Measurements from ENCODE around the gene HMCN2.

HMCN2 gene

DNA sequence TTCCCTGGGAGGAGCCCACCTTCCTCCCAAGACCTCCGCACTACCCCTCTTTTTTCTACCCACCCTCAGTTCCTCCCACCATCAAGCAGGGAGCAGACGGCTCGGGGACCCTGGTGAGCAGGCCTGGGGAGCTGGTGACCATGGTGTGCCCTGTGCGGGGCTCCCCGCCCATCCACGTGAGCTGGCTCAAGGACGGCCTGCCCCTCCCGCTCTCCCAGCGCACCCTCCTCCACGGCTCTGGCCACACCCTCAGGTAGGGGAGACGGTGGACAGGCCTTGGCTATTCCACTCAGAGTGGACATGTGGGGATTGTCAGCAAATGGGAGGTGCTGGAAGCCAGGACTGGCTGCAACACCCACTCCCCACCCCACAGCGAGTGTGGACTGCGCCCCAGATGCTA is 126.3 kb downstream of the HMCN2 start:
- no peak overlapping the region for H3K27ac ChIP-seq
- TF ChIP-seq ZFX (IDR thresholded peaks at IDR 0.05; ENCODE audit: borderline replicate concordance) = no peak
- TF ChIP-seq CTCF (IDR thresholded peaks at IDR 0.05) = no peak

- H3K27ac ChIP-seq = no peak overlapping the region
- no peak for TF ChIP-seq ZFX (IDR thresholded peaks at IDR 0.05; ENCODE audit: borderline replicate concordance)
Measured at GRCh38 chr9:130393681-130394071, 128.1 kb downstream of the HMCN2 start.

- no peak for TF ChIP-seq ZFX (IDR thresholded peaks at IDR 0.05; ENCODE audit: borderline replicate concordance)
- no peak for TF ChIP-seq CTCF (IDR thresholded peaks at IDR 0.05)
- no peak overlapping the region for H3K27ac ChIP-seq
Measured at GRCh38 chr9:130394320-130394719, 128.8 kb downstream of the HMCN2 start.

DNA sequence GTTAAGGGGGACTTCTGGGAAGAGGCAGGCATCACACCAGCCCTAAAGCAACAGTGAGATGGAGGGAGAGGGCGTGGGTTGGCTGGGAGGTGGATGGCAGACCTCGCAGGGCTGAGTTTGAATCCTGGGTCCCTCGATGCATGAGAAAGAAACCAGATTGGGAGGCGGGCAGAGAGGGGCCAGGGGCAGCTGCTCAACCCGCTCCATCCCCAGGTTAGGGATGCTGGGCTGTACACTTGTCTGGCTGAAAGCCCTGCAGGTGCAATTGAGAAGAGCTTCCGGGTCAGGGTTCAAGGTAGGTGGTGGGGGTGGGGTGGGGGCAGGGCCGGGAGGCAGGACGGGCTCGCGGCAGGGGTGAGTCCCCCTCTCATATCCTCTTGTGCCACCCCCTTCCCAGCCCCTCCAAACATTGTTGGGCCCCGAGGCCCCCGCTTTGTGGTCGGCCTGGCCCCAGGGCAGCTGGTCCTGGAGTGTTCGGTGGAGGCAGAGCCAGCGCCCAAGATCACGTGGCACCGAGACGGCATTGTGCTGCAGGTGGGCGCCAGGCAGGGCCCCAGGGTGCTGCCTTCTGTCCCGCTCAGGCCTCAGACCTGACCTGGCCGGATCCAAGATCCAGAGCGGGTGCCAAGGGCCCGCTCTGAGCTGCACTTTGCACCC is 129.4 kb downstream of the HMCN2 start:
- TF ChIP-seq CTCF (IDR thresholded peaks at IDR 0.05) = no peak
- no peak for TF ChIP-seq ZFX (IDR thresholded peaks at IDR 0.05; ENCODE audit: borderline replicate concordance)
- no peak overlapping the region for H3K27ac ChIP-seq

GRCh38 chr9:130395810-130396435 is 130.4 kb downstream of the HMCN2 start:
- TF ChIP-seq CTCF (IDR thresholded peaks at IDR 0.05) (no peak), ZFX (IDR thresholded peaks at IDR 0.05; ENCODE audit: borderline replicate concordance) (no peak)
- no peak overlapping the region for H3K27ac ChIP-seq

GRCh38 chr9:130396581-130396980 is 131.0 kb downstream of the HMCN2 start:
- no peak for TF ChIP-seq ZFX (IDR thresholded peaks at IDR 0.05; ENCODE audit: borderline replicate concordance)
- no peak for TF ChIP-seq CTCF (IDR thresholded peaks at IDR 0.05)
- no peak overlapping the region for H3K27ac ChIP-seq

DNA sequence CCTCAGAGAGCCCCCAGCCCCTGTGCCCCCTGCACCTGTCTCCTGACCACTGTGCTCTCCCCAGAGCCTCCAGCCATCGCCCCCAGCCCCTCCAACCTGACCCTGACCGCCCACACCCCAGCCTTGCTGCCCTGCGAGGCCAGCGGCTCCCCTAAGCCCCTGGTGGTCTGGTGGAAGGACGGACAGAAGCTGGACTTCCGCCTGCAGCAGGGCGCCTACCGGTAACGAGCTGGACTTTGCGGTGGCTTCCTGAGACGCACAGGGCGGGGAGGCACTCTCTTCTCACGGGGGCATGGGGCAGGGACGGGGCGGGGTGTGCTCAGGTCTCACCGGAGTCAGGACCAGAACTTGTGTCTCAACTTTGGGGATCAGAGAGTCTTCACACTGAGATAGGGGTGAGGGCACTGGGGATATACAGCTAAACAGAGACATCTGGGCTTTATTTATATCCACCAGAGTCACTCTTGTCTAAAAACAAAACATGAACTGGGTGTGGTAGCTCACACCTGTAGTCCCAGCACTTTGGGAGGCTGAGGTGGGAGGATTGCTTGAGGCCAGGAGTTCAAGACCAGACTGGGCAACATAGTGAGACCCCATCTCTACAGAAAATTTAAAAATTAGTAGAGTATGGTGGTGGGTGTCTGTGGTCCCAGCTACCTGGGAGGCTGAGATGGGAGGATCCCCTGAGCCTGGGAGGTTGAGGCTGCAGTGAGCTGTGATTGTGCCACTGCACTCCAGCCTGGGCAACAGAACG is 133.1 kb downstream of the HMCN2 start:
- TF ChIP-seq CTCF (IDR thresholded peaks at IDR 0.05) (no peak), ZFX (IDR thresholded peaks at IDR 0.05; ENCODE audit: borderline replicate concordance) (no peak)
- H3K27ac ChIP-seq = no peak overlapping the region

All from 22Rv1 (cell line).